Liver (tissue), 9 donors: ENCODE data around the gene FASN. TPM values are rescaled to one million over a fixed set of nuclear protein-coding genes. Genes with fewer than 3 reads are reported as not detected.

Source experiments
- DNase-seq: peaks from one replicate; pipeline ENCODE4 v3.0.0-alpha.2; 2017; ENCODE audit warnings: low spot score
- H3K27ac ChIP-seq, 2 donors: one replicate each; pipeline ENCODE4 v1.7.0; 2013; ENCODE audit warnings: inconsistent platforms in 2 of 2, low read length in 2 of 2, control low read depth in 1 of 2, low read depth in 1 of 2, mild to moderate bottlenecking in 1 of 2
- H3K27me3 ChIP-seq, 4 donors: one replicate each; pipeline versions ENCODE4 v1.6.1 to v1.7.0; 2013; ENCODE audit warnings: low read length in 3 of 4, inconsistent platforms in 1 of 4, mild to moderate bottlenecking in 1 of 4, moderate library complexity in 1 of 4; ENCODE audit not compliant: control insufficient read depth in 4 of 4, insufficient read depth in 4 of 4
- H3K36me3 ChIP-seq, 4 donors: one replicate each; pipeline versions ENCODE4 v1.6.1 to v1.7.0; 2013; ENCODE audit warnings: low read length in 3 of 4, mild to moderate bottlenecking in 3 of 4, low read depth in 1 of 4, moderate library complexity in 1 of 4; ENCODE audit not compliant: control insufficient read depth in 4 of 4, insufficient read depth in 3 of 4
- H3K4me1 ChIP-seq, 4 donors: one replicate each; pipeline versions ENCODE4 v1.6.1 to v1.7.0; 2013; ENCODE audit warnings: low read length in 3 of 4, mild to moderate bottlenecking in 3 of 4, moderate library complexity in 1 of 4; ENCODE audit not compliant: control insufficient read depth in 4 of 4, insufficient read depth in 4 of 4
- H3K4me3 ChIP-seq, 3 donors: one replicate each; pipeline versions ENCODE4 v1.6.1 to v1.7.0; 2013; ENCODE audit warnings: low read length in 3 of 3, control low read depth in 1 of 3, low read depth in 1 of 3, mild to moderate bottlenecking in 1 of 3
- H3K9ac ChIP-seq, 2 donors: one replicate each; pipeline ENCODE4 v1.7.0; 2013; ENCODE audit warnings: low read length in 2 of 2, mild to moderate bottlenecking in 2 of 2, moderate library complexity in 2 of 2, control low read depth in 1 of 2, low read depth in 1 of 2
- H3K9me3 ChIP-seq, 4 donors: one replicate each; pipeline versions ENCODE4 v1.6.1 to v1.7.0; 2013; ENCODE audit warnings: low read length in 3 of 4; ENCODE audit not compliant: control insufficient read depth in 4 of 4
- EGR1 ChIP-seq, 2 donors: IDR thresholded peaks; 2 replicates each; pipeline ENCODE4 v1.6.1; 2016 to 2018; ENCODE audit warnings: antibody characterized with exemption in 2 of 2, low read depth in 2 of 2
- FOXA1 ChIP-seq: IDR thresholded peaks from 2 replicates; pipeline ENCODE4 v1.6.1; 2016; ENCODE audit warnings: antibody characterized with exemption
- FOXA2 ChIP-seq: IDR thresholded peaks from 2 replicates; pipeline ENCODE4 v1.6.1; 2016; ENCODE audit warnings: antibody characterized with exemption
- GABPA ChIP-seq, 2 donors: IDR thresholded peaks in 1 of 2; conservative IDR thresholded peaks in 1 of 2; 2 replicates each; pipeline ENCODE4 v1.6.1; 2016; ENCODE audit warnings: antibody characterized with exemption in 2 of 2, mild to moderate bottlenecking in 1 of 2, moderate library complexity in 1 of 2
- HNF4A ChIP-seq, 2 donors: conservative IDR thresholded peaks; 2 replicates each; pipeline ENCODE4 v1.6.1; 2016; ENCODE audit warnings: antibody characterized with exemption in 2 of 2, mild to moderate bottlenecking in 2 of 2
- HNF4G ChIP-seq: IDR thresholded peaks from 2 replicates; pipeline ENCODE4 v1.6.1; 2016; ENCODE audit warnings: antibody characterized with exemption
- JUND ChIP-seq, 2 donors: IDR thresholded peaks; 2 replicates each; pipeline ENCODE4 v1.6.1; 2016; ENCODE audit warnings: antibody characterized with exemption in 2 of 2
- NR2F2 ChIP-seq: IDR thresholded peaks from 2 replicates; pipeline ENCODE4 v1.6.1; 2016; ENCODE audit warnings: antibody characterized with exemption
- RAD21 ChIP-seq, 2 donors: IDR thresholded peaks; 2 replicates each; pipeline ENCODE4 v1.6.1; 2016; ENCODE audit warnings: antibody characterized with exemption in 2 of 2, mild to moderate bottlenecking in 2 of 2
- RXRA ChIP-seq, 2 donors: IDR thresholded peaks; 2 replicates each; pipeline ENCODE4 v1.6.1; 2017 to 2018; ENCODE audit warnings: antibody characterized with exemption in 2 of 2, mild to moderate bottlenecking in 1 of 2
- SP1 ChIP-seq: IDR thresholded peaks from 2 replicates; pipeline ENCODE4 v1.6.1; 2018; ENCODE audit warnings: antibody characterized with exemption, mild to moderate bottlenecking
- TAF1 ChIP-seq: conservative IDR thresholded peaks from 2 replicates; pipeline ENCODE4 v1.6.1; 2016; ENCODE audit warnings: antibody characterized with exemption, mild to moderate bottlenecking
- YY1 ChIP-seq: IDR thresholded peaks from 2 replicates; pipeline ENCODE4 v1.6.1; 2016; ENCODE audit warnings: antibody characterized with exemption, mild to moderate bottlenecking
- WGBS: extraction: QIAGEN DNeasy Blood & Tissue Kit; methylation state at CpG from one replicate; pipeline ENCODE4 v1.1.7; 2013; 5-methylcytosine and 5-hydroxymethylcytosine counted together
- polyA plus RNA-seq, 2 donors: library from polyadenylated mRNA; stranded (reverse) in 1 of 2; unstranded in 1 of 2; fragments of 200-250 nt in 1 of 2; fragments of >200 nt in 1 of 2; fragmentation: Nextera tagmentation in 1 of 2; extraction: Ambion mirVana in 1 of 2; gene quantifications; one replicate each; pipeline versions ENCODE4 v1.2.1 to v1.2.3, GENCODE V29; 2013 to 2015
- total RNA-seq, 2 donors: library from RNA; depleted of rRNA; stranded (reverse); fragments of >200 nt; gene quantifications; one replicate each; pipeline ENCODE4 v1.2.3, GENCODE V29; 2014
- TF ChIP-seq, protein P1 (sequence below): IDR thresholded peaks from 2 replicates; pipeline ENCODE4 v1.6.1; 2016; ENCODE audit warnings: antibody characterized with exemption, mild to moderate bottlenecking
- TF ChIP-seq, protein P2 (sequence below): fragments of 150-350 bp; IDR thresholded peaks from 2 replicates; pipeline ENCODE4 v1.5.1; 2017; ENCODE audit warnings: improper control_type of control experiment, low read depth, low read length; ENCODE audit not compliant: missing input control
- TF ChIP-seq, protein P3 (sequence below): IDR thresholded peaks from 2 replicates; pipeline ENCODE4 v1.6.1; 2016; ENCODE audit warnings: antibody characterized with exemption
- TF ChIP-seq, protein P4 (sequence below): IDR thresholded peaks from 2 replicates; pipeline ENCODE4 v1.6.1; 2016; ENCODE audit warnings: antibody characterized with exemption
- TF ChIP-seq, protein P5 (sequence below): IDR thresholded peaks from 2 replicates; pipeline ENCODE4 v1.6.1; 2016; ENCODE audit warnings: antibody characterized with exemption
- donor health status: healthy.
- donor health status: healthy.
- donor health status: healthy.
- donor health status: healthy.
- donor health status: healthy.

Gene FASN
- total and polyA plus RNA-seq, 4 donors, result 53.1 to 229 (median 130) TPM

DNA sequence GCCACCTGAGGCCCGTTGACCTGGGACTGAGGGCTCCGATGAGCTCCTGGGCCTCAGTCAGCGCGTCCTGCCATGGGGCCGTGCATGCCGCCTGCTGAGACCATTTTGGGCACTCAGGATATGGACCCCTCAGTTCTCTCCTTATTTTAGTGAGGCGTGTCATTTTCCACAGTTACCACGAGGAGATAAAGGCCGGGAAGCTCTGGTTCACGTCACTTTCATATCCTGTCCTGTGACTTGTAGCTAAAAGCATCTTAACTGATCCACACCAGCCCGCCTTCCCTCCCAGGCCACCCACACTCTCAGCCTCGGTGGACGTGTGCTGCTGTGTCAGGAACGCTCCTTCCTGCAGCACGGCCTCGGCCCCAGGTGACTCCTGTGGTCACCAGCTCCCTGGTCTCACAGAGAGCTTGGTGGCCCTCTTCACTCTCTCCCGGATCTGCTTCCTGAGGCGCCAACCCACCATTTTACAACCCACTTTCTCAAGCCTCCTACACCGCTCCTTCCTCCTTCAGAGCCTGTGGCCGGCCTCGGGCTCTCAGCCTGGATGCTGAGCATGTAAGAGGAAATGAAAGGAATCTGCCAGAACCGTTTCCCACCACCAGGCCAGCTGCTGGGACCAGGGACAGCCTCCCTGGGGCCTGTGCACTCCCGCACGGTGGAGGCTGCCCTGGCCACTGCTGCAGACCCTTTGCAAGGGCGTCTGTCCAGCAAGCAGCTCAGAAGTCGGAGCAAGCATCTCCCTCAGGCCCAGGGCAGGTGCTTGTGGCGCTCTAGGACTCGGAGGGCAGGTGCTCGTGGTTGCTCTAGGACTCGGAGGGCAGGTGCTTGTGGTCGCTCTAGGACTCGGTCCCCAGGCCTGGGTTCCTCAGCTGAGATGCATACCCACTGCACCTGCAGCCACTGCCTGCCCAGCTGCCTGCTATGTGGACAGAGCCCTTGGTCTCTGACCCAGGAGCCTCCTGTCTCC is 23.9 kb upstream of the FASN start:
- Histone ChIP-seq H3K4me1 (peaks cover 9 to 28% (median 17%) of the 10 kb centered on the region in 4 donors), H3K27ac (no peak overlapping the region), H3K4me3 (no peak overlapping the region), H3K36me3 (no peaks in the 10 kb centered on the region), H3K27me3 (no peaks in the 10 kb centered on the region), H3K9me3 (no peaks in the 10 kb centered on the region), H3K9ac (no peak overlapping the region)
- 81% methylated on average over 32 of the region's 32 CpGs for WGBS
- no peak for DNase-seq
- TF ChIP-seq FOXA1, result no peak
- TF ChIP-seq EGR1 (IDR thresholded peaks at IDR 0.05; ENCODE audit: low read depth in 2 of 2), result no peak
- TF ChIP-seq, protein P1, sequence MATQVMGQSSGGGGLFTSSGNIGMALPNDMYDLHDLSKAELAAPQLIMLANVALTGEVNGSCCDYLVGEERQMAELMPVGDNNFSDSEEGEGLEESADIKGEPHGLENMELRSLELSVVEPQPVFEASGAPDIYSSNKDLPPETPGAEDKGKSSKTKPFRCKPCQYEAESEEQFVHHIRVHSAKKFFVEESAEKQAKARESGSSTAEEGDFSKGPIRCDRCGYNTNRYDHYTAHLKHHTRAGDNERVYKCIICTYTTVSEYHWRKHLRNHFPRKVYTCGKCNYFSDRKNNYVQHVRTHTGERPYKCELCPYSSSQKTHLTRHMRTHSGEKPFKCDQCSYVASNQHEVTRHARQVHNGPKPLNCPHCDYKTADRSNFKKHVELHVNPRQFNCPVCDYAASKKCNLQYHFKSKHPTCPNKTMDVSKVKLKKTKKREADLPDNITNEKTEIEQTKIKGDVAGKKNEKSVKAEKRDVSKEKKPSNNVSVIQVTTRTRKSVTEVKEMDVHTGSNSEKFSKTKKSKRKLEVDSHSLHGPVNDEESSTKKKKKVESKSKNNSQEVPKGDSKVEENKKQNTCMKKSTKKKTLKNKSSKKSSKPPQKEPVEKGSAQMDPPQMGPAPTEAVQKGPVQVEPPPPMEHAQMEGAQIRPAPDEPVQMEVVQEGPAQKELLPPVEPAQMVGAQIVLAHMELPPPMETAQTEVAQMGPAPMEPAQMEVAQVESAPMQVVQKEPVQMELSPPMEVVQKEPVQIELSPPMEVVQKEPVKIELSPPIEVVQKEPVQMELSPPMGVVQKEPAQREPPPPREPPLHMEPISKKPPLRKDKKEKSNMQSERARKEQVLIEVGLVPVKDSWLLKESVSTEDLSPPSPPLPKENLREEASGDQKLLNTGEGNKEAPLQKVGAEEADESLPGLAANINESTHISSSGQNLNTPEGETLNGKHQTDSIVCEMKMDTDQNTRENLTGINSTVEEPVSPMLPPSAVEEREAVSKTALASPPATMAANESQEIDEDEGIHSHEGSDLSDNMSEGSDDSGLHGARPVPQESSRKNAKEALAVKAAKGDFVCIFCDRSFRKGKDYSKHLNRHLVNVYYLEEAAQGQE, result no peak
- no peak for TF ChIP-seq SP1
- TF ChIP-seq, protein P2, sequence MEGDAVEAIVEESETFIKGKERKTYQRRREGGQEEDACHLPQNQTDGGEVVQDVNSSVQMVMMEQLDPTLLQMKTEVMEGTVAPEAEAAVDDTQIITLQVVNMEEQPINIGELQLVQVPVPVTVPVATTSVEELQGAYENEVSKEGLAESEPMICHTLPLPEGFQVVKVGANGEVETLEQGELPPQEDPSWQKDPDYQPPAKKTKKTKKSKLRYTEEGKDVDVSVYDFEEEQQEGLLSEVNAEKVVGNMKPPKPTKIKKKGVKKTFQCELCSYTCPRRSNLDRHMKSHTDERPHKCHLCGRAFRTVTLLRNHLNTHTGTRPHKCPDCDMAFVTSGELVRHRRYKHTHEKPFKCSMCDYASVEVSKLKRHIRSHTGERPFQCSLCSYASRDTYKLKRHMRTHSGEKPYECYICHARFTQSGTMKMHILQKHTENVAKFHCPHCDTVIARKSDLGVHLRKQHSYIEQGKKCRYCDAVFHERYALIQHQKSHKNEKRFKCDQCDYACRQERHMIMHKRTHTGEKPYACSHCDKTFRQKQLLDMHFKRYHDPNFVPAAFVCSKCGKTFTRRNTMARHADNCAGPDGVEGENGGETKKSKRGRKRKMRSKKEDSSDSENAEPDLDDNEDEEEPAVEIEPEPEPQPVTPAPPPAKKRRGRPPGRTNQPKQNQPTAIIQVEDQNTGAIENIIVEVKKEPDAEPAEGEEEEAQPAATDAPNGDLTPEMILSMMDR, result no peak
- no peak for TF ChIP-seq YY1
- TF ChIP-seq RAD21 (IDR thresholded peaks at IDR 0.05), result no peak
- TF ChIP-seq FOXA2, result no peak
- TF ChIP-seq, protein P3, sequence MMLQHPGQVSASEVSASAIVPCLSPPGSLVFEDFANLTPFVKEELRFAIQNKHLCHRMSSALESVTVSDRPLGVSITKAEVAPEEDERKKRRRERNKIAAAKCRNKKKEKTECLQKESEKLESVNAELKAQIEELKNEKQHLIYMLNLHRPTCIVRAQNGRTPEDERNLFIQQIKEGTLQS, result no peak
- TF ChIP-seq, protein P4, sequence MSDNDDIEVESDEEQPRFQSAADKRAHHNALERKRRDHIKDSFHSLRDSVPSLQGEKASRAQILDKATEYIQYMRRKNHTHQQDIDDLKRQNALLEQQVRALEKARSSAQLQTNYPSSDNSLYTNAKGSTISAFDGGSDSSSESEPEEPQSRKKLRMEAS, result no peak
- TF ChIP-seq NR2F2, result no peak
- no peak for TF ChIP-seq TAF1
- TF ChIP-seq JUND (IDR thresholded peaks at IDR 0.05), result no peak
- TF ChIP-seq RXRA (IDR thresholded peaks at IDR 0.05), result no peak
- no peak for TF ChIP-seq HNF4G
- no peak for TF ChIP-seq GABPA (IDR thresholded peaks at IDR 0.05 in 1 of 2, conservative IDR thresholded peaks at IDR 0.05 in 1 of 2)
- TF ChIP-seq, protein P5, sequence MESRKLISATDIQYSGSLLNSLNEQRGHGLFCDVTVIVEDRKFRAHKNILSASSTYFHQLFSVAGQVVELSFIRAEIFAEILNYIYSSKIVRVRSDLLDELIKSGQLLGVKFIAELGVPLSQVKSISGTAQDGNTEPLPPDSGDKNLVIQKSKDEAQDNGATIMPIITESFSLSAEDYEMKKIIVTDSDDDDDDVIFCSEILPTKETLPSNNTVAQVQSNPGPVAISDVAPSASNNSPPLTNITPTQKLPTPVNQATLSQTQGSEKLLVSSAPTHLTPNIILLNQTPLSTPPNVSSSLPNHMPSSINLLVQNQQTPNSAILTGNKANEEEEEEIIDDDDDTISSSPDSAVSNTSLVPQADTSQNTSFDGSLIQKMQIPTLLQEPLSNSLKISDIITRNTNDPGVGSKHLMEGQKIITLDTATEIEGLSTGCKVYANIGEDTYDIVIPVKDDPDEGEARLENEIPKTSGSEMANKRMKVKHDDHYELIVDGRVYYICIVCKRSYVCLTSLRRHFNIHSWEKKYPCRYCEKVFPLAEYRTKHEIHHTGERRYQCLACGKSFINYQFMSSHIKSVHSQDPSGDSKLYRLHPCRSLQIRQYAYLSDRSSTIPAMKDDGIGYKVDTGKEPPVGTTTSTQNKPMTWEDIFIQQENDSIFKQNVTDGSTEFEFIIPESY, result no peak
- no peak for TF ChIP-seq HNF4A (conservative IDR thresholded peaks at IDR 0.05)
